ENCODE measurements around the gene EGLN1.

GRCh38 chr1:231446138-231446537 is 24.1 kb upstream of the EGLN1 start:
- no peak for TF ChIP-seq CTCF (IDR thresholded peaks at IDR 0.05)
- TF ChIP-seq EP300 (IDR thresholded peaks at IDR 0.05): no peak

Data from tibial nerve (tissue), 4 donors.